AG04449 (cell line): ENCODE results near the gene PSORS1C2.

Source experiments
- CTCF ChIA-PET: fragments of 350-600 bp; formaldehyde crosslinking; extraction: SDS; loops from one replicate; lab custom pipeline; 2021; ENCODE audit warnings: antibody characterized with exemption; lab: Yijun Ruan, JAX
- POLR2A ChIA-PET: fragments of 400-600, 350-600 bp; formaldehyde crosslinking; extraction: SDS; loops from one replicate; lab custom pipeline; 2020; ENCODE audit warnings: antibody characterized with exemption, inconsistent platforms; lab: Yijun Ruan, JAX
- DNase-seq: peaks from one replicate; pipeline ENCODE4 v3.0.0-alpha.2; 2010; ENCODE audit warnings: low read depth, low spot score
- H3K4me3 ChIP-seq: 2 replicates; pipeline ENCODE4 v1.5.1; 2011; ENCODE audit warnings: low read depth, mild to moderate bottlenecking, control low read depth, low read length
- TF ChIP-seq, protein P1 (sequence below): IDR thresholded peaks from one replicate; pipeline ENCODE4 v1.5.1; 2011; ENCODE audit warnings: mild to moderate bottlenecking, moderate library complexity, low read length, control low read depth, inconsistent platforms; ENCODE audit not compliant: insufficient read depth; ENCODE audit errors: missing control alignments

The PSORS1C2 gene

GRCh38 chr6:31154436-31154835 is 15.6 kb upstream of the PSORS1C2 start:
- POLR2A ChIA-PET = no interaction called here
- TF ChIP-seq, protein P1, sequence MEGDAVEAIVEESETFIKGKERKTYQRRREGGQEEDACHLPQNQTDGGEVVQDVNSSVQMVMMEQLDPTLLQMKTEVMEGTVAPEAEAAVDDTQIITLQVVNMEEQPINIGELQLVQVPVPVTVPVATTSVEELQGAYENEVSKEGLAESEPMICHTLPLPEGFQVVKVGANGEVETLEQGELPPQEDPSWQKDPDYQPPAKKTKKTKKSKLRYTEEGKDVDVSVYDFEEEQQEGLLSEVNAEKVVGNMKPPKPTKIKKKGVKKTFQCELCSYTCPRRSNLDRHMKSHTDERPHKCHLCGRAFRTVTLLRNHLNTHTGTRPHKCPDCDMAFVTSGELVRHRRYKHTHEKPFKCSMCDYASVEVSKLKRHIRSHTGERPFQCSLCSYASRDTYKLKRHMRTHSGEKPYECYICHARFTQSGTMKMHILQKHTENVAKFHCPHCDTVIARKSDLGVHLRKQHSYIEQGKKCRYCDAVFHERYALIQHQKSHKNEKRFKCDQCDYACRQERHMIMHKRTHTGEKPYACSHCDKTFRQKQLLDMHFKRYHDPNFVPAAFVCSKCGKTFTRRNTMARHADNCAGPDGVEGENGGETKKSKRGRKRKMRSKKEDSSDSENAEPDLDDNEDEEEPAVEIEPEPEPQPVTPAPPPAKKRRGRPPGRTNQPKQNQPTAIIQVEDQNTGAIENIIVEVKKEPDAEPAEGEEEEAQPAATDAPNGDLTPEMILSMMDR = no peak
- CTCF ChIA-PET = interaction anchor here (1.0 to 26.1 kb wide), 4 partner anchors 15 to 38 kb away, joined by 3 to 505 read pairs (median 6); partner anchors contain the start of gene PSORS1C2

GRCh38 chr6:31152781-31153180 is 13.9 kb upstream of the PSORS1C2 start:
- CTCF ChIA-PET = interaction anchor here (1.0 to 26.1 kb wide), 3 partner anchors 9 to 40 kb away, joined by 4 to 505 read pairs (median 5); no protein-coding TSS in a partner anchor
- TF ChIP-seq, protein P1 = no peak
- H3K4me3 ChIP-seq = no peak overlapping the region
- POLR2A ChIA-PET = no interaction called here
- no peak for DNase-seq

More at GRCh38 chr6:31154436-31154835, 15.6 kb upstream of the PSORS1C2 start:
- H3K4me3 ChIP-seq = no peak overlapping the region
- DNase-seq = no peak

- TF ChIP-seq, protein P1 = no peak
- DNase-seq = no peak
- H3K4me3 ChIP-seq = no peak overlapping the region
- ChIA-PET POLR2A (interaction anchor here (1.1 kb wide), 1 partner anchor 10 kb away, joined by 4 read pairs; no protein-coding TSS in a partner anchor), CTCF (interaction anchor here (1.2 to 26.1 kb wide), 6 partner anchors 11 to 217 kb away, joined by 3 to 505 read pairs (median 4); no protein-coding TSS in a partner anchor)
Observed at GRCh38 chr6:31149827-31150447, 11.1 kb upstream of the PSORS1C2 start.

- TF ChIP-seq, protein P1 = no peak
- ChIA-PET CTCF (interaction anchor here (1.3 to 26.1 kb wide), 3 partner anchors 11 to 222 kb away, joined by 5 to 505 read pairs (median 17); no protein-coding TSS in a partner anchor), POLR2A (interaction anchor here (1.8 kb wide), 1 partner anchor 13 kb away, joined by 8 read pairs; the partner anchor contains the start of genes CCHCR1 and TCF19)
- no peak overlapping the region for H3K4me3 ChIP-seq
- no peak for DNase-seq
Observed at GRCh38 chr6:31145386-31145785, 6.5 kb upstream of the PSORS1C2 start.

DNA sequence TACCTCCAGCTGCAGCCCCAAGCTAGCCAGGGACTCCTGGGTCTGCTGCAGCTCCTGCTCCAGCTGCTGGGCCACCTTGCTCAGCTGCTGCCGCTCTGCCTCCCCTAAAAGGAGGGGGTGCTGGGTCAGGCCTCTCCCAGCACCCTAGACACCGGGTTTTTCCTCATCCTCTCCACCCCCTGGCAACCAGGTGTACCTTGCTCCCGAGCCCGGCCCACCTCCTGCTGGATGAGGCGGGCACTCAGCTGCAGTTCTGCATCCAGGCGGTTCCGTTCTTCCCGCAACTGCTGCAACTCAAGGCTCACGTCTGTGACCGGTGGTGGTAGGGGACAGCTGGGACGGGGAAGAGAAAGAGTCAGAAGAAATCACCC is 6.1 kb upstream of the PSORS1C2 start:
- ChIA-PET CTCF (interaction anchor here (1.3 to 26.1 kb wide), 3 partner anchors 12 to 222 kb away, joined by 5 to 505 read pairs (median 17); no protein-coding TSS in a partner anchor), POLR2A (interaction anchor here (1.8 kb wide), 1 partner anchor 13 kb away, joined by 8 read pairs; the partner anchor contains the start of genes CCHCR1 and TCF19)
- TF ChIP-seq, protein P1 = no peak
- H3K4me3 ChIP-seq = no peak overlapping the region
- no peak for DNase-seq

DNA sequence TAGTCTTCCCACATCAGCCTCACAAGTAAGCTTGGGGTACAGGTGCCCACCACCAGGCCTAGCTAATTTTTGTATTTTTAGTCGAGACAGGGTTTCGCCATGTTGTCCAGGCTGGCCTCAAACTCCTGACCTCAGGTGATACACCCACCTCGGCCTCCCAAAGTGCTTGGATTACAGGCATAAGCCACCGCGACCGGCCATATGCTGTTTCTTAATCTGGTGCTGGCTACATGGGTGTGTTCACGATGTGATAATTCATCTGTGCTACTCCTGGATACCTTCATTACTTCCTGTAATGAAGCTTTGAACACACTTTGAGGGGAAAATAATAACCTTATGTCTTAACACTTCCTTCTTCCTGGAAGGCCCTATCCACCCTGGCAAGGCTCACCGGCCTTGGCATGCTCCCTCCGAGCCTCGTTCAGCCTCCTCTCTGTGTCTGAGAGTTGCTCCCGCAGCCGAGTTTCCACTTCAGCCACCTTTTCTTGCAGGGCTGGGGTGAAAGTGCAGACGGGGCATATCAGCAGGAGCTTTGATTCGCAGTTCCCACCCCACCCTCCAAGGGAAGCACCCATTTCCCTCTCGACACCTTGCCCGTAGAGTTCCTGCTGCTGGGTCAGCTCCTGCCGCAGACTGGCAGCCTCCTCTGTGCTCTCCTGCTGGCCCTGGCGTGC is 5.6 kb upstream of the PSORS1C2 start:
- TF ChIP-seq, protein P1 = no peak
- H3K4me3 ChIP-seq = no peak overlapping the region
- POLR2A ChIA-PET = interaction anchor here (1.8 kb wide), 1 partner anchor 14 kb away, joined by 8 read pairs; the partner anchor contains the start of genes CCHCR1 and TCF19
- DNase-seq = no peak
- CTCF ChIA-PET = interaction anchor here (1.3 to 26.1 kb wide), 5 partner anchors 8 to 223 kb away, joined by 5 to 505 read pairs (median 17); no protein-coding TSS in a partner anchor
